ENCODE data around the gene TMEM106B. TPM values are rescaled to one million over a fixed set of nuclear protein-coding genes. Genes with fewer than 3 reads are reported as not detected.

The TMEM106B gene
- total RNA-seq, result 30.5 and 58.5 TPM in 2 replicates

DNA sequence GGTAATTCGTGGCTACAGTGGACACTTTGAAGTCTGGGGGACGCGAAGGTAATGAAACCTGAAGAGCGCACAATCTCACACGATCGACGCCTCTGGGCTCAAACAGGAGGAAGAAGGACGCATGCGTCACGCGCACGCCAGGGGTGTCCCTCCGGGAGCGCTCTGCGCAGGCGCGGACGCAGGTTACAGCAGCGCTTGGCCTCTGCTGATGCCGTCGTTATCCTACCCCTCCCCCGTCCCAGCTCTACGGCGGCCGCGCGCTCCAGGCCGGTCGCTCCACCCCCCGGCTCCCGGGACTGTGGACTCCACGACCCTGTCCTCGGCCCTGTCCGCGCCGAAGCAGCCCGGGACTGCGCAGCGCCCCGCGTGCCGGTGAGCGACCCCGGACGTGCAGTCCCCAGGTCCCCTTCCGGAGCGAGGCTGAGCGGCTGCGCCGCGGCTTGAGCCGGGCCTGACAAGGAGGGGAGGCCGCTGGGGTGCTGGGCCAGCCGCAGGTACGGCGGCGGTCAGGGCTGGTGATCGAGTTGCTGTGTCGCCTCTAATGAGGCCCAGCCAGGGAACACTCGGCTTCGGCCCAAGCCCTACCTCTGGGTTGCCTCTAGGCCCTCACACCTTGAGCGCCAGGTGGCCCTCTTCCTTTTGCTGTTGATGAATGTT is at the start of gene TMEM106B:
TSS of gene TMEM106B (plus strand) at position 241 of the 657 bp plus-strand sequence. CDS start 3,517 bp downstream, outside the sequence.

Other genes starting within 250 kb of the TMEM106B start
- 0.65 and 1.7 TPM in 2 replicates for gene VWDE, start 192.6 kb downstream of the TMEM106B start, total RNA-seq